ENCODE data around the gene KRT35.

- no peak for TF ChIP-seq CTCF (IDR thresholded peaks at IDR 0.05; ENCODE audit: low read depth, low read length, poor library complexity, severe bottlenecking)
- TF ChIP-seq EZH2phosphoT487 (IDR thresholded peaks at IDR 0.05; ENCODE audit: borderline replicate concordance, low read length): no peak
Measured at GRCh38 chr17:41529491-41529915, 48.6 kb upstream of the KRT35 start.

All from DOHH2 (cell line).